ENCODE data around the gene TPX2. TPM values are rescaled to one million over a fixed set of nuclear protein-coding genes. Genes with fewer than 3 reads are reported as not detected.
A peak's percentile ranks its signal among the peaks of the same experiment; 100 is the strongest.

TPX2 gene
- total and polyA plus RNA-seq, 3 experiments from 2014 or later: 1.1 to 62.7 (median 60.3) TPM

- H3K4me3 ChIP-seq (ENCODE audit: low read length): no peak overlapping the region
- peak overlapping the region in 6 of 8 donors; percentile 25 to 87 (median 56) for H3K27ac Mint-ChIP-seq
- peaks cover 29% of the 10 kb centered on the region for H3K36me3 ChIP-seq (ENCODE audit: insufficient read depth, low read length)
- H3K27me3 Mint-ChIP-seq: no peaks in the 10 kb centered on the region
- H3K4me3 Mint-ChIP-seq: no peak overlapping the region
- no peaks in the 10 kb centered on the region for H3K9me3 Mint-ChIP-seq
- H3K4me1 ChIP-seq (ENCODE audit: insufficient read depth, low read length): peaks cover 44% of the 10 kb centered on the region
- POLR2A ChIA-PET: interaction anchor here (0.6 kb wide), 1 partner anchor 50 kb away, joined by 5 read pairs; no protein-coding TSS in a partner anchor
- no peaks in the 10 kb centered on the region for H3K27me3 ChIP-seq (ENCODE audit: insufficient read depth, low read length, poor library complexity, severe bottlenecking)
- peaks cover 58 to 74% (median 71%) of the 10 kb centered on the region in 3 donors for H3K4me1 Mint-ChIP-seq
- no peaks in the 10 kb centered on the region for H3K9me3 ChIP-seq (ENCODE audit: low read length)
- CTCF ChIA-PET: no interaction called here
- H3K36me3 Mint-ChIP-seq: peaks cover 11 to 62% (median 21%) of the 10 kb centered on the region in 3 donors
- no peak for DNase-seq
- peak overlapping the region; percentile 28 for H3K27ac ChIP-seq (ENCODE audit: low read depth, low read length)
These were observed 34.6 kb upstream of the TPX2 start for GRCh38 chr20:31704225-31705119.

- no peaks in the 10 kb centered on the region for H3K27me3 Mint-ChIP-seq
- H3K4me1 Mint-ChIP-seq: peaks cover 56 to 72% (median 69%) of the 10 kb centered on the region in 3 donors
- H3K27ac ChIP-seq (ENCODE audit: low read depth, low read length): peak overlapping the region; percentile 57
- no peak overlapping the region for H3K4me3 ChIP-seq (ENCODE audit: low read length)
- H3K27ac Mint-ChIP-seq: peak overlapping the region in 6 of 8 donors; percentile 24 to 87 (median 40)
- H3K4me1 ChIP-seq (ENCODE audit: insufficient read depth, low read length): peaks cover 36% of the 10 kb centered on the region
- no peaks in the 10 kb centered on the region for H3K9me3 ChIP-seq (ENCODE audit: low read length)
- H3K4me3 Mint-ChIP-seq: no peak overlapping the region
- ChIA-PET CTCF (no interaction called here), POLR2A (no interaction called here)
- no peak for DNase-seq
- no peaks in the 10 kb centered on the region for H3K27me3 ChIP-seq (ENCODE audit: insufficient read depth, low read length, poor library complexity, severe bottlenecking)
- no peaks in the 10 kb centered on the region for H3K9me3 Mint-ChIP-seq
- H3K36me3 ChIP-seq (ENCODE audit: insufficient read depth, low read length): peaks cover 26% of the 10 kb centered on the region
- peaks cover 11 to 63% (median 24%) of the 10 kb centered on the region in 3 donors for H3K36me3 Mint-ChIP-seq
These were observed 33.9 kb upstream of the TPX2 start for GRCh38 chr20:31705191-31705590.

DNA sequence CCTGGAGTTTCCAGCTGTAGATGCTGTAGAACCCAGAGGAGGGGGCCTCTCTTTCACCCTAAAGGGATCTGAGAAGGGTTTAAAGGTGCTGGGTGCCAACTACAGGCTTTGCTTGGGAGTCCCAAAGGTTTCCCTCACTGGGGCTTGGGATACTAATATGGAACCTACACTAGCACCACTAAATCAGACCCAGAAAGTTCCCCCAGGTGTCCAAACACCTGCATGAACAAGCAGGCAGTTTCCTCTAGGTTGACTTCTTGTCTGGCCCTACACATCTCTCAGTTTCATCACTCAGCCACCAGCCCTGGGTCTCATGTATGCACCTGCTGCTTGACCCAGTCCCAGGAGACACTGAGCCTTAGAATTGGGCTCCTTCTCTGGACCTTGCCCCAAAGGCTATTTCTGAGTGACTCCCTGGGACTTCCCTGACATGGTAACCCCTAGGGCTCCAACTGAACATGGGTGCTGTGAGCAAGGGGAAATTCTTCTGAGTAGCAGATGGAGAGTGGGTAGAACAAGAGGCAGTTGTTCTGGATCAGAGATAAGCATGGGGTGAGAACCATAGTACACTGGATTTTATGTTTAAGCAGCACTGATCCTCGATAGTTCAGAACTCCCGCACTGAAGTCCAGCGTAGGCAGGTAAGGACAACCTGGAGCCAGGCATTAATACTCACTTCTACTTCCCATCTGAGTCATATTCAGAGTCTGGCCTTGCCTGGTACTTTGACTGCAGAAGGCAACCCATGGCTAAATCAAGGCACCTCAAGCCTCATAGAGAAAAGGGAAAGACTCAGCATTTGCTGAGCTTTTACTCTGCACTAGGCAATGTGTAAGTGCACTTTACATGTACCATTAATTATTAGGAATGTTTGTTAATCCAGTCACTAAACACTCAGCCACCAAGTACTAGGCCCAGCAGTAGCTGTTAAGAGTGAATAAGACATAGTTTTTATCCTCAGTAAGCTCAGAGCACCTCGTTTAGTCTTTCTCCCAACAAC lies 33.2 kb upstream of the TPX2 start:
- H3K9me3 Mint-ChIP-seq: no peaks in the 10 kb centered on the region
- H3K4me3 ChIP-seq (ENCODE audit: low read length): no peak overlapping the region

GRCh38 chr20:31706607-31707257 lies 32.4 kb upstream of the TPX2 start:
- peaks cover 58 to 75% (median 72%) of the 10 kb centered on the region in 3 donors for H3K4me1 Mint-ChIP-seq
- H3K4me3 Mint-ChIP-seq: peak overlapping the region in 2 of 7 donors; percentile 3 to 24

More for the DNA sequence above, 33.2 kb upstream of the TPX2 start:
- ChIA-PET POLR2A (no interaction called here), CTCF (interaction anchor here (1.7 to 8.4 kb wide), 2 partner anchors 12 to 17 kb away, joined by 4 to 52 read pairs; partner anchors contain the start of gene BCL2L1)
- Mint-ChIP-seq H3K4me3 (peak overlapping the region in 2 of 7 donors; percentile 22 to 24), H3K27me3 (no peaks in the 10 kb centered on the region), H3K36me3 (peaks cover 11 to 63% (median 22%) of the 10 kb centered on the region in 3 donors), H3K4me1 (peaks cover 56 to 73% (median 70%) of the 10 kb centered on the region in 3 donors), H3K27ac (peak overlapping the region; percentile 51 to 95 (median 77))
- H3K4me1 ChIP-seq (ENCODE audit: insufficient read depth, low read length): peaks cover 30% of the 10 kb centered on the region
- no peaks in the 10 kb centered on the region for H3K9me3 ChIP-seq (ENCODE audit: low read length)
- no peaks in the 10 kb centered on the region for H3K27me3 ChIP-seq (ENCODE audit: insufficient read depth, low read length, poor library complexity, severe bottlenecking)
- no peak for DNase-seq
- H3K36me3 ChIP-seq (ENCODE audit: insufficient read depth, low read length): peaks cover 26% of the 10 kb centered on the region
- peak overlapping the region; percentile 57 for H3K27ac ChIP-seq (ENCODE audit: low read depth, low read length)

GRCh38 chr20:31707258-31707615 lies 31.9 kb upstream of the TPX2 start:
- no peak overlapping the region for H3K4me3 Mint-ChIP-seq
- peaks cover 7 to 58% (median 14%) of the 10 kb centered on the region in 3 donors for H3K36me3 Mint-ChIP-seq
- Histone ChIP-seq H3K4me1 (ENCODE audit: insufficient read depth, low read length) (peaks cover 43% of the 10 kb centered on the region), H3K36me3 (ENCODE audit: insufficient read depth, low read length) (peaks cover 26% of the 10 kb centered on the region), H3K27ac (ENCODE audit: low read depth, low read length) (peak overlapping the region; percentile 57), H3K4me3 (ENCODE audit: low read length) (no peak overlapping the region), H3K9me3 (ENCODE audit: low read length) (no peaks in the 10 kb centered on the region), H3K27me3 (ENCODE audit: insufficient read depth, low read length, poor library complexity, severe bottlenecking) (no peaks in the 10 kb centered on the region)
- H3K4me1 Mint-ChIP-seq: peaks cover 58 to 75% (median 72%) of the 10 kb centered on the region in 3 donors
- H3K9me3 Mint-ChIP-seq: no peaks in the 10 kb centered on the region
- POLR2A ChIA-PET: interaction anchor here (0.6 kb wide), 1 partner anchor 31 kb away, joined by 5 read pairs; no protein-coding TSS in a partner anchor
- no peak for DNase-seq
- CTCF ChIA-PET: interaction anchor here (1.7 to 8.4 kb wide), 2 partner anchors 11 to 16 kb away, joined by 4 to 52 read pairs; partner anchors contain the start of gene BCL2L1
- H3K27me3 Mint-ChIP-seq: no peaks in the 10 kb centered on the region
- peak overlapping the region in 6 of 8 donors; percentile 12 to 95 (median 73) for H3K27ac Mint-ChIP-seq

More at GRCh38 chr20:31706607-31707257, 32.4 kb upstream of the TPX2 start:
- Histone ChIP-seq H3K36me3 (ENCODE audit: insufficient read depth, low read length) (peaks cover 26% of the 10 kb centered on the region), H3K4me3 (ENCODE audit: low read length) (no peak overlapping the region), H3K4me1 (ENCODE audit: insufficient read depth, low read length) (peaks cover 38% of the 10 kb centered on the region), H3K27ac (ENCODE audit: low read depth, low read length) (peak overlapping the region; percentile 57), H3K27me3 (ENCODE audit: insufficient read depth, low read length, poor library complexity, severe bottlenecking) (no peaks in the 10 kb centered on the region), H3K9me3 (ENCODE audit: low read length) (no peaks in the 10 kb centered on the region)
- POLR2A ChIA-PET: no interaction called here
- Mint-ChIP-seq H3K27ac (peak overlapping the region; percentile 15 to 95 (median 61)), H3K36me3 (peaks cover 11 to 60% (median 18%) of the 10 kb centered on the region in 3 donors), H3K27me3 (no peaks in the 10 kb centered on the region), H3K9me3 (no peaks in the 10 kb centered on the region)
- DNase-seq: no peak
- CTCF ChIA-PET: interaction anchor here (1.7 to 8.4 kb wide), 2 partner anchors 11 to 16 kb away, joined by 4 to 52 read pairs; partner anchors contain the start of gene BCL2L1

DNA sequence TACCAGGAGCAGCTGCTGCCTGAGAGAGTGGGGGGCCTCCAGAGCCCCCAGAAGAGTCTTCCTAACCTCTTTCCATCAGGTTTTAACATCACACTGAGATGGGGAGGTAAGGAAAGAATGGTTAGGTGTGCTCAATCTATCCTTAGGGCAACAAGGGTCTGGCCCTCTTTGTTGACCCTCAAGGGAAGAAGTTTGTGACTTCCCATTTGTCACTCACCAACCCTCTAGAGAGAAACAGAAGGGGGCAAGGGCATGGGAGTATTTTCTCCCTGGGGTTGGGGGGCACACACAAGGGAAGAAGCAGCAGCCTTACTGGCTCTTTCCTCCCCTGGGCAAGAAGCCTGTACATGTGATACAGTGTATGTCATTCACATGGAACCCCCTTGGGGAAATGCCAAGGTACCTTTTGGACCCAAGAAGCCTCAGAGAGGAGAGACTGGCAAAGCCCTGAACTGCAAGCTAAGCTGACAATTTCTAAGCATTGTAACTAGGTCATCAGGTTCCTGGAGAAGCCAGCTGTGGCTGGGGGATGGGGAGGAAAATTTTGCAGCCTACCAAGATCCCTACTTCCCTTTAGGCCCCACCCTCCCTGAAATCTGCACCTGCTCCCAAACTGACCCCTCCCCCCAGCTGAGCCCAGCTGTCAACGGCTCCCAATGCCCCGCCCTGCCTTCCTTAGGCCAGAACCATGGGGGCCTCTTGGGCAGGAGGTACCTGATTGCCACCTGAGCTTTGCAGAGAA lies 30.9 kb upstream of the TPX2 start:
- no peak overlapping the region for H3K27ac ChIP-seq (ENCODE audit: low read depth, low read length)
- H3K9me3 Mint-ChIP-seq: no peaks in the 10 kb centered on the region
- H3K4me3 ChIP-seq (ENCODE audit: low read length): no peak overlapping the region
- peaks cover 68 to 83% (median 81%) of the 10 kb centered on the region in 3 donors for H3K4me1 Mint-ChIP-seq
- H3K36me3 Mint-ChIP-seq: peaks cover 7 to 65% (median 20%) of the 10 kb centered on the region in 3 donors
- no peaks in the 10 kb centered on the region for H3K27me3 ChIP-seq (ENCODE audit: insufficient read depth, low read length, poor library complexity, severe bottlenecking)
- POLR2A ChIA-PET: no interaction called here
- CTCF ChIA-PET: interaction anchor here (0.9 to 8.4 kb wide), 3 partner anchors 10 to 95 kb away, joined by 3 to 52 read pairs (median 4); partner anchors contain the start of gene BCL2L1
- H3K9me3 ChIP-seq (ENCODE audit: low read length): no peaks in the 10 kb centered on the region
- DNase-seq: no peak
- peak overlapping the region; percentile 39 to 87 (median 76) for H3K27ac Mint-ChIP-seq
- peaks cover 52% of the 10 kb centered on the region for H3K4me1 ChIP-seq (ENCODE audit: insufficient read depth, low read length)
- no peaks in the 10 kb centered on the region for H3K27me3 Mint-ChIP-seq
- H3K36me3 ChIP-seq (ENCODE audit: insufficient read depth, low read length): peaks cover 26% of the 10 kb centered on the region
- H3K4me3 Mint-ChIP-seq: peak overlapping the region in 2 of 7 donors; percentile 28 to 54
